Gastrocnemius medialis (tissue), 4 donors: ENCODE data around the gene EIF2S1.

ENCODE experiments used
- CTCF ChIP-seq, 5 experiments: fragments of 450-650 bp in 3 of 5; fragments of 200-600 bp in 2 of 5; sonication (generic) in 2 of 5; IDR thresholded peaks in 4 of 5; conservative IDR thresholded peaks in 1 of 5; 1 replicate in 4 of 5; 2 replicates in 1 of 5; pipeline ENCODE4 v1.5.1; 2016 to 2019; ENCODE audit warnings: antibody characterized with exemption in 5 of 5, mild to moderate bottlenecking in 3 of 5, moderate library complexity in 3 of 5
- POLR2A ChIP-seq, 2 donors: fragments of 450-650 bp; IDR thresholded peaks; one replicate each; pipeline ENCODE4 v1.6.1; 2017; ENCODE audit warnings: antibody characterized with exemption in 2 of 2, mild to moderate bottlenecking in 2 of 2, moderate library complexity in 2 of 2

GRCh38 chr14:67319142-67319541 is 41.0 kb upstream of the EIF2S1 start:
- no peak for TF ChIP-seq CTCF (IDR thresholded peaks at IDR 0.05 in 4 of 5, conservative IDR thresholded peaks at IDR 0.05 in 1 of 5)
- TF ChIP-seq POLR2A (IDR thresholded peaks at IDR 0.05) = no peak
